Small intestine (tissue), 7 donors: ENCODE data around the gene SOCS1. TPM values are rescaled to one million over a fixed set of nuclear protein-coding genes. Genes with fewer than 3 reads are reported as not detected.

Experiments
- DNase-seq, 2 donors: peaks; one replicate each; pipeline versions ENCODE4 v3.0.0 to v3.0.0-alpha.2; 2013
- FAIRE-seq: peaks from 2 replicates; lab custom pipeline; 2012; peaks lifted over from hg19 to GRCh38; lab: Jason Lieb, UNC
- H3K27ac ChIP-seq, 3 donors: one replicate each; pipeline ENCODE4 v1.5.1; 2013; ENCODE audit warnings: low read length in 2 of 3, mild to moderate bottlenecking in 2 of 3, control low read depth in 1 of 3, inconsistent platforms in 1 of 3, low read depth in 1 of 3, moderate library complexity in 1 of 3
- H3K27me3 ChIP-seq, 3 donors: one replicate each; pipeline ENCODE4 v1.6.1; 2013; ENCODE audit warnings: low read length in 3 of 3, inconsistent platforms in 1 of 3; ENCODE audit not compliant: control insufficient read depth in 3 of 3, insufficient read depth in 3 of 3
- H3K36me3 ChIP-seq, 3 donors: one replicate each; pipeline ENCODE4 v1.6.1; 2013; ENCODE audit warnings: low read length in 3 of 3, inconsistent platforms in 1 of 3, low read depth in 1 of 3, mild to moderate bottlenecking in 1 of 3, moderate library complexity in 1 of 3; ENCODE audit not compliant: control insufficient read depth in 3 of 3, insufficient read depth in 2 of 3
- H3K4me1 ChIP-seq, 3 donors: one replicate each; pipeline ENCODE4 v1.6.1; 2013; ENCODE audit warnings: low read length in 2 of 3, inconsistent platforms in 1 of 3, low read depth in 1 of 3, mild to moderate bottlenecking in 1 of 3, moderate library complexity in 1 of 3; ENCODE audit not compliant: control insufficient read depth in 3 of 3, insufficient read depth in 2 of 3
- H3K4me3 ChIP-seq, 3 donors: one replicate each; pipeline ENCODE4 v1.5.1; 2013; ENCODE audit warnings: low read length in 3 of 3, control low read depth in 1 of 3, inconsistent platforms in 1 of 3, low read depth in 1 of 3, mild to moderate bottlenecking in 1 of 3, moderate library complexity in 1 of 3
- H3K9me3 ChIP-seq, 2 donors: one replicate each; pipeline ENCODE4 v1.6.1; 2013; ENCODE audit warnings: low read depth in 1 of 2, low read length in 1 of 2; ENCODE audit not compliant: control insufficient read depth in 2 of 2, insufficient read depth in 1 of 2
- WGBS, 3 donors: extraction: QIAGEN DNeasy Blood & Tissue Kit; methylation state at CpG; one replicate each; pipeline ENCODE4 v1.1.7; 2013; 5-methylcytosine and 5-hydroxymethylcytosine counted together
- polyA plus RNA-seq, 4 donors: library from polyadenylated mRNA; stranded (reverse) in 3 of 4; unstranded in 1 of 4; fragments of 200-250 nt in 3 of 4; fragments of 120-200 nt in 1 of 4; gene quantifications; one replicate each; pipeline versions ENCODE4 v1.2.1 to v1.2.3, GENCODE V29; 2013
- donor health status: healthy with polysubstance abuse.
- donor health status: control.
- donor health status: control.
- donor health status: Bipolar disorder and iron deficiency.
- donor health status: healthy.

SOCS1 gene
- polyA plus RNA-seq, 4 donors: 1.9 to 15.0 (median 5.1) TPM

DNA sequence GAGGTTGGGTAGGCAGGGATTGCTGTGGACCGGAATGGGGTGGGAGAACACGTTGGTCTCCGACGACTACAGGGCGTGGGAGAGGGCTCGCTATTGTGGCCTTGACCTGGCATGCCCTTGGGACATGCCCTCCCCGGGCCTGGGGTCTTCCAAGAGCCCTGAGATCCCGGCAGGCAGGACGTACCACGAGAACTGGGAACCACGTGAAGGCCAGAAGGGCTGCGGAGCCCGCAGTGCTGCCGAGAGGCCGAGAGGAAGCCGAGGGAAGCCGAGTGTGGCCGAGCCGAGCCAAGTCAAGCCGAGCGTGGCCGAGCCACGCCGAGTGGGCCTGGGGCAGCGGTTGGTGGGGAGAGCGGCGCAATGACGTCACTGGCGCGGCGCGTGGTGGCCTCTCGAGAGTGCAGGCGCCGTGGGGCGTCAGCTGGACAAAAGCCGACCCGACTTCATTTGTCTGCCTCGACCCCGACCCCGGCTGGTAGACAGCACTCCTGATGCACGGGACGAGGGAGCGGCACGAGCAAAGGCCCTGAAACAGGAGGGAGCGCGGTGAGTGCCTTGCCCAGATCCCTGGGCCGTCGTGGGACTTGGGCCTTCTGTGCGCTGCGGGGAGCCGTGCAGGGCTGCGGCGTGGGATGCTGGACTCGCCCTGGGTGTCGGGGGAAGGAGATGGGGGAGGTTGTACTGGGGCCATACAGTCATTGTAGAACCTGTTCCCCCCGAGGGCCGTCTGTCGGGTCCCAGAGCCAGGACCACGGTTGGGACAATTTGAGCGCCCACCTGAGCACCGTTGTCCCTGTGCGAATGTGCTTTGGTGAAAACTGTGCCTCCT is 6.6 kb downstream of the SOCS1 start:
- H3K9me3 ChIP-seq: no peaks in the 10 kb centered on the region
- no peak overlapping the region for H3K27ac ChIP-seq
- H3K4me1 ChIP-seq: no peaks in the 10 kb centered on the region
- no peak overlapping the region for H3K4me3 ChIP-seq
- 92 to 94% (median 93%) methylated on average over 60 to 63 of the region's 63 CpGs for WGBS, 3 donors
- H3K36me3 ChIP-seq: peaks cover 0 to 7% (median under 1%) of the 10 kb centered on the region in 3 donors
- H3K27me3 ChIP-seq: peaks cover 0 to 8% (median 0%) of the 10 kb centered on the region in 3 donors
- DNase-seq: no peak
- FAIRE-seq: no peak

DNA sequence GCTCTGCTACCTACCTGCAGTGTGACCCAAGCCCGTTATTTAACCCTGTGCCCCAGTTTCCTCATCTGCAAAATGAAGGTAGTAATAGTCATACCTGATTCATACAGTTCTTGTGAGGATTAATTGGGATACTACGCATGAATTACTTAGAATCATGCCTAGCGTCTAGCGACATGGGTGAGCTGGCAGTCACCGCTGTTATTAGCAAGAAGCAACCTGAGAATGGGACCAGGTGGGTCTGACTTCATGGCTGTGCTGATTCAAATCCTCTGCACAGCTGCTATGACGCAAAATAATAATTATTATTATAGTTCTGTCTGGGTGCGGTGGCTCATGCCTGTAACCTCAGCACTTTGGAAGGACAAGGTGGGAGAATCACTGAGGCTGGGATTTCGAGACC is 7.9 kb downstream of the SOCS1 start:
- FAIRE-seq (no peak), DNase-seq (no peak)
- 82 to 93% (median 89%) methylated on average over 8 of the region's 8 CpGs for WGBS, 3 donors
- Histone ChIP-seq H3K27ac (no peak overlapping the region), H3K9me3 (no peaks in the 10 kb centered on the region), H3K4me1 (no peaks in the 10 kb centered on the region), H3K27me3 (peaks cover 0 to 2% (median 0%) of the 10 kb centered on the region in 3 donors), H3K36me3 (peaks cover 0 to 5% (median 0%) of the 10 kb centered on the region in 3 donors), H3K4me3 (no peak overlapping the region)

DNA sequence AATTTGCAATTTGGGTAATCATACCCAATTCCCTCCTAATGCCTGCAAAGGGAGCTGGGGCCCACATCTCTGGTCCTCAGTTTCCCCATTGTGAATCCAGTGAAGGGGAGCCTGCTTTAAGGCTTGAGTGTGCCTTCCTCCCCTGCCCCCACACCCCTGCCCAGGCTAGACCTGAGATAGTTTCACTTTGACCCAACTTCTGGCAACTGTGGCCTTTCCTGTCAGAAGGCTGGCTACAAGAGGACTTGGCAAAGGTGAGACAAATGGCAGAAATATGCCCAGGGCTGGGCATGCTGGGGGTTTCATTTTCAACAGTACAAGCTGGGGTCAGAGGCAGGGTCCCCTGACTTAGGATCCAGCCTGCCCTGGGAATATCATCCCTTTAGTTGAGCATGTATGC is 10.0 kb downstream of the SOCS1 start:
- Histone ChIP-seq H3K9me3 (no peaks in the 10 kb centered on the region), H3K27ac (no peak overlapping the region), H3K4me1 (no peaks in the 10 kb centered on the region), H3K4me3 (no peak overlapping the region), H3K36me3 (no peaks in the 10 kb centered on the region), H3K27me3 (peaks cover 0 to 2% (median 0%) of the 10 kb centered on the region in 3 donors)
- DNase-seq (no peak), FAIRE-seq (no peak)

DNA sequence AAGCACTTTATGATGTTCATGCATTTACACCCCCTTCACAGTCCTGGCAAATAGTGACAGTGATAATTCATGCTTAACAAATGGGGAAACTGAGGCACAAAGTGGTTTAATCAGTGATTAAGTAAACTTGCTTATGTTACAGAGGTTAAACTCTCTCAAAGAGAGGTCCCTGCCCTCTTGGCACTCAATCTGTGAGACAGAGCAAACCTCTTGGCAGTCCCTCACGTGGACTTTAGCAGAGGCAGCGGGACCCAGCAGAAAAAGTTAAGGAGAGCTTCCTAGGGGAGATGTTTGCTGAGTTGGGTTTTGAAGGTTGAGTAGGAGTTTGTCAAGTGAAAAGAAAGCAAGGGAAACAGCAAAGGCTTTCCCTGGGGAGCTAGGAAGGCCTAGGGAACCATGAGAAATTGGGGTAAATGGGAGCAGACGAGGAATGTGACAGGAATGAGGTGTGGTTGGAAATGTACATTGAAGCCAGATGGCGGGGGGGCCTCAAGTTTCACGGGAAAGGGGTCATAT is 10.7 kb downstream of the SOCS1 start:
- H3K9me3 ChIP-seq: no peaks in the 10 kb centered on the region
- 67 to 84% (median 69%) methylated on average over 5 of the region's 5 CpGs for WGBS, 3 donors
- DNase-seq (no peak), FAIRE-seq (no peak)
- H3K27me3 ChIP-seq: peaks cover 0 to 2% (median 0%) of the 10 kb centered on the region in 3 donors
- H3K27ac ChIP-seq: no peak overlapping the region
- H3K4me1 ChIP-seq: no peaks in the 10 kb centered on the region
- no peaks in the 10 kb centered on the region for H3K36me3 ChIP-seq
- H3K4me3 ChIP-seq: no peak overlapping the region

DNA sequence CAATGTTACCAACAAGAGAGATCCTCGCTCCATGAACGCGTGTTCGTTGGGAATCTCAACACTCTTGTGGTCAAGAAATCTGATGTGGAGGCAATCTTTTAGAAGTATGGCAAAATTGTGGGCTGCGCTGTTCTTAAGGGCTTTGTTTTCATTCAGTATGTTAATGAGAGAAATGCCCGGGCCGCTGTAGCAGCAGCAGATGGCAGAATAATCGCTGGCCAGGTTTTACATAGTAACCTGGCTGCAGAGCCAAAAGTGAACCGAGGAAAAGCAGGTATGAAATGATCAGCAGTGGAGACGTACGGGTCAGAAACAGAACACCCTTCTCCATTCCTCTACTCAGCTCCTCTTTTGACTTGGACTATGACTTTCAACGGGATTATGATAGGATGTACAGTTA is 13.3 kb downstream of the SOCS1 start:
- Histone ChIP-seq H3K27ac (no peak overlapping the region), H3K27me3 (peaks cover 0 to 2% (median 0%) of the 10 kb centered on the region in 3 donors), H3K4me1 (no peaks in the 10 kb centered on the region), H3K36me3 (no peaks in the 10 kb centered on the region), H3K9me3 (no peaks in the 10 kb centered on the region), H3K4me3 (no peak overlapping the region)
- 62 to 88% (median 74%) methylated on average over 12 of the region's 12 CpGs for WGBS, 3 donors
- DNase-seq (no peak), FAIRE-seq (no peak)

DNA sequence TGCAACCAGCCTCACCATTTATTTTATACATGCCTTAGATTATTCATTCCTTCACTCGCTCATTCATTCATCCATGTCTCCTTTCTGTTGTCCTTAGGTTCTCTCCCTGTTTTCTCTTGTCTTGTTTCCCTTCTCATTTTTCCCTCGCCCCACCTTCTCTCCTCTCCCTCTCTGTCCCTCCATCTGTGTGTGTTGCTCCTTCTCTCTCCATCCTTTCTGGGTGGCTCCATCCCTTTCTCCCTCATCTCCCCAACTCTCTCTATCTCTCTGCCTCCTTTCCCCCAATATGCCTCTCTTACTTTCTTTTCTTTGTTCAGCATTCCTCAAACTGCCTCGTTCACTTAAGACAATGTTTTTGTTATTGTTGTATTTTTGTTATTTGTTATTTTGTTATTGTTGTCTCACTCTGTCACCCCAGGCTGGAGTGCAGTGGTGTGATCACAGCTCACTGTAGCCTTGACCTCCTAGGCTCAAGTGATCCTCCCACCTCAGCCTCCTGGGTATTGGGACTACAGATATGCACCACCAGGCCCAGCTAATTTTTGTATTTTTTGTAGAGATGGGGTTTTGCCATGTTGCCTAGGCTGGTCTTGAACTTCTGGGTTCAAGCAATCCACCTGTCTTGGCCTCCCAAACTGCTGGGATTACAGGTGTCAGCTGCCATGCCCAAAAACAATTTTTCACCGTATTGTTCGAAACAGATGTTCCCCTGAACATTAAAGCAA is 14.4 kb downstream of the SOCS1 start:
- H3K9me3 ChIP-seq: no peaks in the 10 kb centered on the region
- H3K36me3 ChIP-seq: no peaks in the 10 kb centered on the region
- FAIRE-seq (no peak), DNase-seq (no peak)
- WGBS, 3 donors: 94 to 96% (median 95%) methylated on average over 5 of the region's 5 CpGs
- peaks cover 0 to 2% (median 0%) of the 10 kb centered on the region in 3 donors for H3K27me3 ChIP-seq
- no peak overlapping the region for H3K4me3 ChIP-seq
- H3K4me1 ChIP-seq: no peaks in the 10 kb centered on the region
- no peak overlapping the region for H3K27ac ChIP-seq

DNA sequence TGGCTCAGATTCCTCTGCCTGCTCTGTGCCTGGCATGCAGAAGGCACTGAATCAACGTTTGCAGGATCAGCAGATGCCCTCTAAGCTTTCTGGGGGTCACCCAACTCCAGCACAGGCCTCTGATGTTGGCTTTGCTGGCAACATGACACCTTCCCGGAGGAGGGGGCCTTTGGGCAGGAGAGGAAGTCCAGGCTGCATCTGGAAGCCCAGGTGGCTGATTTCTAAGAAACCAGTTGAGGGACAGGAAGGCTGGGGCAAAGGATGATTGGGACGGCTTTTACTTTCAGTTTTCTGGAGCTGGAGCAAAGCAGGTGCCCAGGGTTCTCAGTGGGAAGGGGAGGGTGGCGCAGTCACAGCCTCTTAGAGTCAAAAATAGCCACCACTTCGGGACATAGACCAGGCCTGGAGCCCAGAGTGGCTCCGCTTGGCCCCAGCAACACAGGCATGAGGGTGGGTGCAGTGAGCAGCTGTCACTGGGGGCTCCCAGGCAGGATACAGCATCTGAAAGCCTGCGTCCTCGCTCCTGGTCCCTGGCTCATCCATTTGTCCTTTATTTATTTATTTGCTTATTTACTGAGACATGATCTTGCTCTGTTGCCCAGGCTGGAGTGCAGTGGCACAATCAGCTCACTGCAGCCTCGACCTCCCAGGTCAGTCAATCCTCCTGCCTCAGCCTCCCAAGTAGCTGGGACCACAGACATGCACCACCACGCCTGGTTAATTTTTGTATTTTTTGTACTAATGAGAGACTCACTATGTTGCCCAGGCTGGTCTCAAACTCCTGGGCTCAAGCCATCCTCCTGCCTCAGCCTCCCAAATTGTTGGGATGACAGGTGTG is 15.1 kb downstream of the SOCS1 start:
- no peak overlapping the region for H3K4me3 ChIP-seq
- H3K4me1 ChIP-seq: peaks cover 0 to 1% (median 0%) of the 10 kb centered on the region in 3 donors
- no peaks in the 10 kb centered on the region for H3K36me3 ChIP-seq
- no peaks in the 10 kb centered on the region for H3K9me3 ChIP-seq
- 44 to 58% (median 55%) methylated on average over 10 of the region's 10 CpGs for WGBS, 3 donors
- peaks cover 0 to 2% (median 0%) of the 10 kb centered on the region in 3 donors for H3K27me3 ChIP-seq
- no peak overlapping the region for H3K27ac ChIP-seq
- FAIRE-seq: no peak
- DNase-seq: peak in 1 of 2 donors; percentile 59
